Measurements from ENCODE around the gene RMI1.

Gene RMI1

GRCh38 chr9:83971485-83971884 lies 9.1 kb upstream of the RMI1 start:
- peaks cover 92% of the 10 kb centered on the region for H3K36me3 ChIP-seq (ENCODE audit: insufficient read depth, low read length)
- no peaks in the 10 kb centered on the region for H3K27me3 ChIP-seq (ENCODE audit: control insufficient read depth, insufficient read depth, low read length)
- no peak overlapping the region for H3K4me3 ChIP-seq (ENCODE audit: low read length)
- H3K4me1 ChIP-seq (ENCODE audit: control insufficient read depth, insufficient read depth, low read length): peaks cover 6% of the 10 kb centered on the region
- H3K4me2 ChIP-seq (ENCODE audit: low read length): no peak overlapping the region
- no peak overlapping the region for H3K9ac ChIP-seq (ENCODE audit: low read depth, low read length)
- no peaks in the 10 kb centered on the region for H3K9me3 ChIP-seq (replicated peaks; ENCODE audit: low read length)

- peaks cover 92% of the 10 kb centered on the region for H3K36me3 ChIP-seq (ENCODE audit: insufficient read depth, low read length)
- H3K27me3 ChIP-seq (ENCODE audit: control insufficient read depth, insufficient read depth, low read length): no peaks in the 10 kb centered on the region
- H3K4me2 ChIP-seq (ENCODE audit: low read length): no peak overlapping the region
- no peak overlapping the region for H3K9ac ChIP-seq (ENCODE audit: low read depth, low read length)
- H3K4me3 ChIP-seq (ENCODE audit: low read length): no peak overlapping the region
- peaks cover 14% of the 10 kb centered on the region for H3K4me1 ChIP-seq (ENCODE audit: control insufficient read depth, insufficient read depth, low read length)
- H3K9me3 ChIP-seq (replicated peaks; ENCODE audit: low read length): no peaks in the 10 kb centered on the region
Measured at GRCh38 chr9:83972286-83972685, 8.3 kb upstream of the RMI1 start.

- no peaks in the 10 kb centered on the region for H3K27me3 ChIP-seq (ENCODE audit: control insufficient read depth, insufficient read depth, low read length)
- H3K9me3 ChIP-seq (replicated peaks; ENCODE audit: low read length): no peaks in the 10 kb centered on the region
- peaks cover 16% of the 10 kb centered on the region for H3K4me1 ChIP-seq (ENCODE audit: control insufficient read depth, insufficient read depth, low read length)
- H3K4me3 ChIP-seq (ENCODE audit: low read length): no peak overlapping the region
- peaks cover 89% of the 10 kb centered on the region for H3K36me3 ChIP-seq (ENCODE audit: insufficient read depth, low read length)
- H3K4me2 ChIP-seq (ENCODE audit: low read length): peak overlapping the region; percentile 13
- H3K9ac ChIP-seq (ENCODE audit: low read depth, low read length): no peak overlapping the region
Measured at GRCh38 chr9:83975300-83975699, 5.3 kb upstream of the RMI1 start.

- peaks cover 79% of the 10 kb centered on the region for H3K36me3 ChIP-seq (ENCODE audit: insufficient read depth, low read length)
Measured at GRCh38 chr9:83976372-83976771, 4.2 kb upstream of the RMI1 start.

GRCh38 chr9:83977196-83977595 lies 3.4 kb upstream of the RMI1 start:
- no peaks in the 10 kb centered on the region for H3K27me3 ChIP-seq (ENCODE audit: control insufficient read depth, insufficient read depth, low read length)
- peak overlapping the region; percentile 87 for H3K4me2 ChIP-seq (ENCODE audit: low read length)
- H3K9me3 ChIP-seq (replicated peaks; ENCODE audit: low read length): no peaks in the 10 kb centered on the region
- peaks cover 71% of the 10 kb centered on the region for H3K36me3 ChIP-seq (ENCODE audit: insufficient read depth, low read length)
- H3K9ac ChIP-seq (ENCODE audit: low read depth, low read length): peak overlapping the region; percentile 100
- peak overlapping the region; percentile 96 for H3K4me3 ChIP-seq (ENCODE audit: low read length)
- H3K4me1 ChIP-seq (ENCODE audit: control insufficient read depth, insufficient read depth, low read length): peaks cover 20% of the 10 kb centered on the region

More at GRCh38 chr9:83976372-83976771, 4.2 kb upstream of the RMI1 start:
- Histone ChIP-seq H3K9ac (ENCODE audit: low read depth, low read length) (peak overlapping the region; percentile 100), H3K27me3 (ENCODE audit: control insufficient read depth, insufficient read depth, low read length) (no peaks in the 10 kb centered on the region), H3K4me3 (ENCODE audit: low read length) (no peak overlapping the region), H3K9me3 (replicated peaks; ENCODE audit: low read length) (no peaks in the 10 kb centered on the region), H3K4me2 (ENCODE audit: low read length) (peak overlapping the region; percentile 87), H3K4me1 (ENCODE audit: control insufficient read depth, insufficient read depth, low read length) (peaks cover 16% of the 10 kb centered on the region)

GRCh38 chr9:83978992-83979811 lies 1.4 kb upstream of the RMI1 start:
- Histone ChIP-seq H3K4me1 (ENCODE audit: control insufficient read depth, insufficient read depth, low read length) (peaks cover 20% of the 10 kb centered on the region), H3K9ac (ENCODE audit: low read depth, low read length) (peak overlapping the region; percentile 100), H3K4me2 (ENCODE audit: low read length) (peak overlapping the region; percentile 87), H3K36me3 (ENCODE audit: insufficient read depth, low read length) (peaks cover 51% of the 10 kb centered on the region), H3K9me3 (replicated peaks; ENCODE audit: low read length) (no peaks in the 10 kb centered on the region), H3K4me3 (ENCODE audit: low read length) (peak overlapping the region; percentile 96), H3K27me3 (ENCODE audit: control insufficient read depth, insufficient read depth, low read length) (no peaks in the 10 kb centered on the region)

- Histone ChIP-seq H3K9me3 (replicated peaks; ENCODE audit: low read length) (no peaks in the 10 kb centered on the region), H3K4me2 (ENCODE audit: low read length) (peak within 1 kb of the TSS; percentile 94), H3K9ac (ENCODE audit: low read depth, low read length) (peak within 1 kb of the TSS; percentile 100), H3K4me1 (ENCODE audit: control insufficient read depth, insufficient read depth, low read length) (peaks cover 20% of the 10 kb centered on the region), H3K27me3 (ENCODE audit: control insufficient read depth, insufficient read depth, low read length) (no peaks in the 10 kb centered on the region), H3K36me3 (ENCODE audit: insufficient read depth, low read length) (peaks cover 44% of the 10 kb centered on the region), H3K4me3 (ENCODE audit: low read length) (peak within 1 kb of the TSS; percentile 96)
Measured at GRCh38 chr9:83979812-83980394, 702 bp upstream of the RMI1 start, which contains the start of gene HNRNPK. Gene HNRNPK (minus strand): TSS chr9:83980215. CDS start chr9:83978252, 1,963 bp downstream.

GRCh38 chr9:83981126-83981871 lies 694 bp downstream of the RMI1 start:
- H3K4me1 ChIP-seq (ENCODE audit: control insufficient read depth, insufficient read depth, low read length): peaks cover 17% of the 10 kb centered on the region
- peak overlapping the region; percentile 96 for H3K4me3 ChIP-seq (ENCODE audit: low read length)
- H3K9ac ChIP-seq (ENCODE audit: low read depth, low read length): peak overlapping the region; percentile 100
- H3K27me3 ChIP-seq (ENCODE audit: control insufficient read depth, insufficient read depth, low read length): no peaks in the 10 kb centered on the region
- peaks cover 30% of the 10 kb centered on the region for H3K36me3 ChIP-seq (ENCODE audit: insufficient read depth, low read length)
- H3K9me3 ChIP-seq (replicated peaks; ENCODE audit: low read length): no peaks in the 10 kb centered on the region
- peak overlapping the region; percentile 94 for H3K4me2 ChIP-seq (ENCODE audit: low read length)

- H3K27me3 ChIP-seq (ENCODE audit: control insufficient read depth, insufficient read depth, low read length): no peaks in the 10 kb centered on the region
- no peak overlapping the region for H3K4me3 ChIP-seq (ENCODE audit: low read length)
- no peaks in the 10 kb centered on the region for H3K9me3 ChIP-seq (replicated peaks; ENCODE audit: low read length)
- H3K4me1 ChIP-seq (ENCODE audit: control insufficient read depth, insufficient read depth, low read length): peaks cover 14% of the 10 kb centered on the region
- no peak overlapping the region for H3K9ac ChIP-seq (ENCODE audit: low read depth, low read length)
- H3K36me3 ChIP-seq (ENCODE audit: insufficient read depth, low read length): peaks cover 3% of the 10 kb centered on the region
- H3K4me2 ChIP-seq (ENCODE audit: low read length): no peak overlapping the region
Measured at GRCh38 chr9:83986195-83986594, 5.6 kb downstream of the RMI1 start.

- peaks cover 10% of the 10 kb centered on the region for H3K4me1 ChIP-seq (ENCODE audit: control insufficient read depth, insufficient read depth, low read length)
- no peak overlapping the region for H3K9ac ChIP-seq (ENCODE audit: low read depth, low read length)
- peak overlapping the region; percentile 58 for H3K4me2 ChIP-seq (ENCODE audit: low read length)
- no peaks in the 10 kb centered on the region for H3K9me3 ChIP-seq (replicated peaks; ENCODE audit: low read length)
- H3K36me3 ChIP-seq (ENCODE audit: insufficient read depth, low read length): peaks cover 3% of the 10 kb centered on the region
- H3K4me3 ChIP-seq (ENCODE audit: low read length): no peak overlapping the region
- H3K27me3 ChIP-seq (ENCODE audit: control insufficient read depth, insufficient read depth, low read length): no peaks in the 10 kb centered on the region
Measured at GRCh38 chr9:83986765-83987401, 6.3 kb downstream of the RMI1 start.

- H3K36me3 ChIP-seq (ENCODE audit: insufficient read depth, low read length): peaks cover 3% of the 10 kb centered on the region
- H3K9ac ChIP-seq (ENCODE audit: low read depth, low read length): no peak overlapping the region
- H3K4me1 ChIP-seq (ENCODE audit: control insufficient read depth, insufficient read depth, low read length): peaks cover 13% of the 10 kb centered on the region
- no peaks in the 10 kb centered on the region for H3K27me3 ChIP-seq (ENCODE audit: control insufficient read depth, insufficient read depth, low read length)
- H3K4me3 ChIP-seq (ENCODE audit: low read length): no peak overlapping the region
- H3K4me2 ChIP-seq (ENCODE audit: low read length): no peak overlapping the region
- no peaks in the 10 kb centered on the region for H3K9me3 ChIP-seq (replicated peaks; ENCODE audit: low read length)
Measured at GRCh38 chr9:83987402-83987791, 6.8 kb downstream of the RMI1 start.

All from skeletal muscle satellite cell (primary cell).